GM12801 (cell line): ENCODE measurements around the gene NRBP1.

Source experiments
- TF ChIP-seq, protein P1 (sequence below): IDR thresholded peaks from one replicate; pipeline ENCODE4 v1.5.1; 2011; ENCODE audit warnings: control low read depth; ENCODE audit not compliant: insufficient read length; ENCODE audit errors: extremely low read depth

The NRBP1 gene

DNA sequence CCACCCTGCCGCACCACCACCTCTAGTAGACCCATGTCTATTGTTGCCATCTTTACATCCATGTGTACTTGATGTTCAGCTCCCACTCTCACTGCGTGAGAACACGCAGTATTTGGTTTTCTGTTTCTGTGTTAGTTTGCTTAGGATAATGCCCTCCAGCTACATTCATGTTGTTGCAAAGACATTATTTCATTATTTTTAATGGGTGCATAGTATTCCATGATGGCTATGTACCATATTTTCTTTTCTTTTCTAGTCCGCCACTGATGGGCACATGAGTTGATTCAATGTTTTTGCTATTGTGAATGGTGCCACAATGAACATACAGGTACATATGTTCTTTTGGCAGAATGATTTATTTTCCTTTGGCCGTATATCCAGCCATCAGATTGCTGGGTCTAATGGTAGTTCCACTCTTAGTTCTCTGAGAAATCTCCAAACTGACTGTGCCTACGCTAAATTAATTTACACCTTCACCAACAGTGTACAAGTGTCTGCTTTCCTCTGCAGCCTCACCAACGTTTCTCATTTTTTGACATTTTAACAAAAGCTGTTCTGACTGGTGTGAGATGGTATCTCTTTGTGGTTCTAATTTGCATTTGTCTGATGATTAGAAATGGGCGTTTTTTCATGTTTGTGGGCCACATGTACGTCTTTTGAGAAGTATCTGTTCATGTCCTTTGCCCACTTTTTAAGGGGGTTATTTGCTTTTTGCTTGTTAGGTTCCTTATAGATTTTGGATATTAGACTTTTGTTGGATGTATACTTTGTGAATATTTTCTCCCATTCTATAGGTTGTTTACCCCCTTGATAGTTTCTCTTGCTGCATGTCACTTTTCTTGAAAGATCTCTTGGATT, 37.4 kb upstream of the NRBP1 start:
- TF ChIP-seq, protein P1, sequence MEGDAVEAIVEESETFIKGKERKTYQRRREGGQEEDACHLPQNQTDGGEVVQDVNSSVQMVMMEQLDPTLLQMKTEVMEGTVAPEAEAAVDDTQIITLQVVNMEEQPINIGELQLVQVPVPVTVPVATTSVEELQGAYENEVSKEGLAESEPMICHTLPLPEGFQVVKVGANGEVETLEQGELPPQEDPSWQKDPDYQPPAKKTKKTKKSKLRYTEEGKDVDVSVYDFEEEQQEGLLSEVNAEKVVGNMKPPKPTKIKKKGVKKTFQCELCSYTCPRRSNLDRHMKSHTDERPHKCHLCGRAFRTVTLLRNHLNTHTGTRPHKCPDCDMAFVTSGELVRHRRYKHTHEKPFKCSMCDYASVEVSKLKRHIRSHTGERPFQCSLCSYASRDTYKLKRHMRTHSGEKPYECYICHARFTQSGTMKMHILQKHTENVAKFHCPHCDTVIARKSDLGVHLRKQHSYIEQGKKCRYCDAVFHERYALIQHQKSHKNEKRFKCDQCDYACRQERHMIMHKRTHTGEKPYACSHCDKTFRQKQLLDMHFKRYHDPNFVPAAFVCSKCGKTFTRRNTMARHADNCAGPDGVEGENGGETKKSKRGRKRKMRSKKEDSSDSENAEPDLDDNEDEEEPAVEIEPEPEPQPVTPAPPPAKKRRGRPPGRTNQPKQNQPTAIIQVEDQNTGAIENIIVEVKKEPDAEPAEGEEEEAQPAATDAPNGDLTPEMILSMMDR: no peak

DNA sequence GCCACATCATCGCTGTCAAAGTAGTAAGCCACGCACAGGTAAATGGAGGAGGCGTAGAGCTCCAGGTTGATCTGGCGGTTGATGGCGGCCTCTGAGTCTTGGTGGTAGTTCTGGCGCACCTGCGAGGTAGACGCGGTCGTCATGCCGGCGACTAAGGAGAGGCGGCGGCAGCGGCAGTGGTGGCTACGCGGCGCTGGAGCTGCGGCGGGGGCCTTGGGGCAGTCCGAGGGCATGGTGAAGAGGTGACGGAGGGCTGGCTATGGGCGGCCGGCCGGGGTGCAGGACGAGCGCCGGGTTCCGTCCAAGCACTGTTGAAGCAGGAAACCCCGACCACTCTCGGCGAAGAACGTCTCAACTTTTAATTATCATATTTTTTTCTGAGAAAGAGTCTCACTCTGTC, 35.2 kb upstream of the NRBP1 start:
- TF ChIP-seq, protein P1: no peak

DNA sequence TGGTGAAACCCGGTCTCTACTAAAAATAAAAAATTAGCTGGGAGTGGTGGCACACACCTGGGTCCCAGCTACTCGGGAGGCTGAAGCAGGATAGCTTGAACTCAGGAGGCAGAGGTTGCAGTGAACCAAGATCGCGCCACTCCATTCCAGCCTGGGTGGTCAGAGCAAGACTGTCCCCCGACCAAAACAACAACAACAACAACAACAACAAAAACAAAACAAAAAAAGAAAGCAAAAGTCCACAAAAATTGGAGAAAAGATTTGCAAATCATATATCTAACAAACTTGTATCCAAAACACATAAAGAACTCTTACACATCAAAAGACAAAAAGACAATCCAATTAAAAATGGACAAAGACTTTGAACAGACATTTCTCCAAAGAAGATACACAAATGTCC, 29.5 kb upstream of the NRBP1 start:
- TF ChIP-seq, protein P1: no peak

DNA sequence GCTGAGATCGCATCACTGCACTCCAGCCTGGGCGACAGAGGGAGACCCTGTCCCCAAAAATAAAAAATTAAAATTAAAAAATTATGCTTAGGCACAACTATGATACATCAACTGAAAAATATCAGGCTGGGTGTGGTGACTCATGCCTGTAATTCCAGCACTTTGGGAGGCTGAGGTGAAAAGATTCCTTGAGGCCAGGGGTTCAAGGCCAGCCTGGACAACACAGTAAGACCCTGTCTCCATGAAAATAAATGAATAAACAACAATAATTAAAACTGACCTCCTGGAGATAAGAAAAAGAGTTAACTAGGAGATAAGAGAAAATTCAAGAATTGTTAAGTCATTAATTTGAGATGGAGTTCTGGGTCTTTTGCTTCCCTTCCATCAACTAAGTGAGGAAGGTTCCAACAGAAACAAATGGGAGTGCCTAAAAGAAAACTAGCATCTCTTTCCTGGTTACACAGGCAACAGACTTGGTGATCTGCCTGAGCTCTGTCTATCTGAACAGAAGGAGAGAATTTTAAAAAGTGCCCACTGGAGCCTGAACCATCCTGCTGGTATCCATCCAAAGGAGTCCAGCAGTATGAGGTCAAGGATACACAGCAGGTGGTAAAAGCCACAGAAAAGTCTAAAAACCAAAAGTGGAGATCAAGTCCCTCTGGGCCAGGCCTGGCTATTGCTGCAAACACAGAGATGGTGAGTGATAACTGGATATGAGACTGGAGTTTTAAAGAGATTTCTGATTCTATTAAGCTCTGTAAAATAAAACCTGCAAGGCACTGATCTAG, 27.9 kb upstream of the NRBP1 start:
- TF ChIP-seq, protein P1: no peak

DNA sequence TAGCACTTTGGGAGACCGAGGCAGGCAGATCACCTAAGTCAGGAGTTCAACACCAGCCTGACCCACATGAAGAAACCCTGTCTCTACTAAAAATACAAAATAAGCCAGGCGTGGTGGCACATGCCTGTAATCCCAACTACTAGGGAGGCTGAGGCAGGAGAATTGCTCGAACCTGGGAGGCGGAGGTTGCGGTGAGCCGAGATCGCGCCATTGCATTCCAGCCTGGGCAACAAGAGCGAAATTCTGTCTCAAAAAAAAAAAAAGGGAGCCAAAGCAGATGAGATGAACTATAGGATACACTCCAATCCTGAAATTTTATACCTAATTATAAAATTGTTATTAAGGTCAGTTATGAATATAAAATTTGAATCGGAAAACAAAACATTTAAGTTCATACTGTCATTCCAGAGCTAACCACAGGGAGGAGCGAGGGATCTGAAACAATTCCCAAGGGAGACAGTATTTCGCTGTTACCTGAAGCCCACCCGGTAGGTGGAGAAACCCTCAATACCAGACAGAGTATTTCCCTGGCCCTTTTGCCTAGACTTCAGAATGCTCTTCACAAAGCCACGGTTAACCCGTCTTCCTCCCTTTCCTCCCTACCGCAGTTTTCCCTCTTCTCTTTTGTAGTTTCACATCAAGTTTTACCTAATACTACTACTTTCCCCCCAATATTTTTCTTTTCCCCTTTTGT, 20.5 kb upstream of the NRBP1 start:
- TF ChIP-seq, protein P1: no peak

DNA sequence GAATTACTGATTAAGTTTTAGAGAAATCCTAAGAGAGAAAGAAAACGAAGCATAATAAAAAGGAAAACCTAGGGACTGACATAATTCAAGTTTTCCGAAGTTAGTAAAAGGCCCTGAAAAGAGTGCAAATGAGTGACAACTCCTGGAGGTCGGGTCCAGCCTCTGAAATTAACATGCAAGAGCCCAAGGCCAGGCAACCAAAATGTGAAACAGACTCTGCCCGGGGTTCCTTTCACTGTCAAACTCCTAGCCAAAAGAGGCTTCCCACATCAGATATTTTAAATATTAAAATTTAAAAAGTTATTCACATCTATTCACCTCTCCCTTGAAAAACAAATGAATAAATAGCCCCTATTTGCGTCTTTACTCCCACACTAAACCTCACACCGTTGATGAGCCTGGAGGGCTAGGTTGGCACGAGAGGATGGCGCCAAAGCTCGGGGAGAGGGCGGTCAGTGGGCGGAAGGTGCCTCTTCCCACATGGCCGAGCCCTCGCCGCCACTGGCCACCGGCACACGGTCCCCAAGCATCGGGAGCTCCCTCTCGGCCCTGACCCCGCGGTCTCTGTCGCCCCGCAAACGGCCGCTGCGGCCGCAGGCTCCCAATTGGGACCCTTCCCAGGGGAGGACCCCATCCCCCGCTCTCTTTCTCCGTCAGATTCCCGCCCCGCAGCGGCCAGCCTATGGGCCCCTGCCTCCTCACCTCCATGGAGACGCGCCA, 19.7 kb upstream of the NRBP1 start:
- TF ChIP-seq, protein P1: no peak
